ENCODE measurements around the gene TYMS.

DNA sequence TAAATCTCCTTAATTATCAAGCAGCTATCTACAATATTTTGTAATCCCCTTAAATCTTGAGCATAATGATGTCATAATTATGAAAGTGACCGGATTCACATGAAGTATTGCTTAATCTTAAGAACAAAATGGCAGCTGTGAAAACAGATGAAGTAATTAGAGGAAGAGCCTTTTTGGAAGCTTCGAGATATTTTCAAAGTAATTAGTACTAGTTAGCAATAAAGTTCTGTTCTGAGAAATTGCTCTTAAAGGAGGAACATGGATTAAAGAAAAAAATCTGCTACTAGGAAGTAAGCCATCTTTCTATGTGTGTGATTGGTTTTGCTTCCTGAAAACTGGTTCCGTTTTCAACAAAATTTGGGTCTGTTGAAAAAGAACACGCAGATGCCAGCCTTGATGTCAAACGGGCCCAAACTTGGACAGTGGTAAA lies 42.3 kb upstream of the TYMS start:
- TF ChIP-seq, protein P1, sequence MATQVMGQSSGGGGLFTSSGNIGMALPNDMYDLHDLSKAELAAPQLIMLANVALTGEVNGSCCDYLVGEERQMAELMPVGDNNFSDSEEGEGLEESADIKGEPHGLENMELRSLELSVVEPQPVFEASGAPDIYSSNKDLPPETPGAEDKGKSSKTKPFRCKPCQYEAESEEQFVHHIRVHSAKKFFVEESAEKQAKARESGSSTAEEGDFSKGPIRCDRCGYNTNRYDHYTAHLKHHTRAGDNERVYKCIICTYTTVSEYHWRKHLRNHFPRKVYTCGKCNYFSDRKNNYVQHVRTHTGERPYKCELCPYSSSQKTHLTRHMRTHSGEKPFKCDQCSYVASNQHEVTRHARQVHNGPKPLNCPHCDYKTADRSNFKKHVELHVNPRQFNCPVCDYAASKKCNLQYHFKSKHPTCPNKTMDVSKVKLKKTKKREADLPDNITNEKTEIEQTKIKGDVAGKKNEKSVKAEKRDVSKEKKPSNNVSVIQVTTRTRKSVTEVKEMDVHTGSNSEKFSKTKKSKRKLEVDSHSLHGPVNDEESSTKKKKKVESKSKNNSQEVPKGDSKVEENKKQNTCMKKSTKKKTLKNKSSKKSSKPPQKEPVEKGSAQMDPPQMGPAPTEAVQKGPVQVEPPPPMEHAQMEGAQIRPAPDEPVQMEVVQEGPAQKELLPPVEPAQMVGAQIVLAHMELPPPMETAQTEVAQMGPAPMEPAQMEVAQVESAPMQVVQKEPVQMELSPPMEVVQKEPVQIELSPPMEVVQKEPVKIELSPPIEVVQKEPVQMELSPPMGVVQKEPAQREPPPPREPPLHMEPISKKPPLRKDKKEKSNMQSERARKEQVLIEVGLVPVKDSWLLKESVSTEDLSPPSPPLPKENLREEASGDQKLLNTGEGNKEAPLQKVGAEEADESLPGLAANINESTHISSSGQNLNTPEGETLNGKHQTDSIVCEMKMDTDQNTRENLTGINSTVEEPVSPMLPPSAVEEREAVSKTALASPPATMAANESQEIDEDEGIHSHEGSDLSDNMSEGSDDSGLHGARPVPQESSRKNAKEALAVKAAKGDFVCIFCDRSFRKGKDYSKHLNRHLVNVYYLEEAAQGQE (IDR thresholded peaks at IDR 0.05; ENCODE audit: insufficient read depth in 1 of 2, low read depth in 2 of 2, low read length in 1 of 2): no peak
- no peak for TF ChIP-seq TCF7L2 (IDR thresholded peaks at IDR 0.05; ENCODE audit: low read depth, low read length)

Measured in Panc1 (cell line).